Kidney epithelial cell (primary cell): ENCODE results near the gene BSDC1. TPM values are rescaled to one million over a fixed set of nuclear protein-coding genes. Genes with fewer than 3 reads are reported as not detected.
A peak's percentile ranks its signal among the peaks of the same experiment; 100 is the strongest.

ENCODE experiments used
- DNase-seq: peaks from one replicate; pipeline ENCODE4 v3.0.0-alpha.2; 2010; ENCODE audit warnings: low read depth
- H3K27me3 ChIP-seq: 2 replicates; pipeline ENCODE4 v1.6.0; 2011; ENCODE audit warnings: low read length; ENCODE audit not compliant: control insufficient read depth, insufficient read depth
- H3K36me3 ChIP-seq: 2 replicates; pipeline ENCODE4 v1.5.1; 2011; ENCODE audit warnings: low read length; ENCODE audit not compliant: control insufficient read depth, insufficient read depth
- H3K4me3 ChIP-seq: 2 replicates; pipeline ENCODE4 v1.5.1; 2011; ENCODE audit warnings: low read depth, mild to moderate bottlenecking, control low read depth, low read length
- total RNA-seq: library from RNA; depleted of rRNA; stranded (reverse); fragments of >200 nt; gene quantifications from 2 replicates; pipeline ENCODE4 v1.2.3, GENCODE V29; 2015
- TF ChIP-seq, protein P1 (sequence below): IDR thresholded peaks from 2 replicates; pipeline ENCODE4 v1.5.1; 2011; ENCODE audit warnings: mild to moderate bottlenecking, moderate library complexity, low read length, control low read depth, inconsistent platforms; ENCODE audit not compliant: insufficient read depth, poor library complexity, severe bottlenecking

The BSDC1 gene
- total RNA-seq, 1 donor from 2014 or later: 81.6 TPM

GRCh38 chr1:32339363-32339978 is 54.8 kb downstream of the BSDC1 start:
- Histone ChIP-seq H3K4me3 (no peak overlapping the region), H3K36me3 (no peaks in the 10 kb centered on the region), H3K27me3 (no peaks in the 10 kb centered on the region)
- TF ChIP-seq, protein P1, sequence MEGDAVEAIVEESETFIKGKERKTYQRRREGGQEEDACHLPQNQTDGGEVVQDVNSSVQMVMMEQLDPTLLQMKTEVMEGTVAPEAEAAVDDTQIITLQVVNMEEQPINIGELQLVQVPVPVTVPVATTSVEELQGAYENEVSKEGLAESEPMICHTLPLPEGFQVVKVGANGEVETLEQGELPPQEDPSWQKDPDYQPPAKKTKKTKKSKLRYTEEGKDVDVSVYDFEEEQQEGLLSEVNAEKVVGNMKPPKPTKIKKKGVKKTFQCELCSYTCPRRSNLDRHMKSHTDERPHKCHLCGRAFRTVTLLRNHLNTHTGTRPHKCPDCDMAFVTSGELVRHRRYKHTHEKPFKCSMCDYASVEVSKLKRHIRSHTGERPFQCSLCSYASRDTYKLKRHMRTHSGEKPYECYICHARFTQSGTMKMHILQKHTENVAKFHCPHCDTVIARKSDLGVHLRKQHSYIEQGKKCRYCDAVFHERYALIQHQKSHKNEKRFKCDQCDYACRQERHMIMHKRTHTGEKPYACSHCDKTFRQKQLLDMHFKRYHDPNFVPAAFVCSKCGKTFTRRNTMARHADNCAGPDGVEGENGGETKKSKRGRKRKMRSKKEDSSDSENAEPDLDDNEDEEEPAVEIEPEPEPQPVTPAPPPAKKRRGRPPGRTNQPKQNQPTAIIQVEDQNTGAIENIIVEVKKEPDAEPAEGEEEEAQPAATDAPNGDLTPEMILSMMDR: no peak
- DNase-seq: no peak

GRCh38 chr1:32338637-32339145 is 55.5 kb downstream of the BSDC1 start:
- H3K36me3 ChIP-seq: no peaks in the 10 kb centered on the region
- DNase-seq: no peak
- TF ChIP-seq, protein P1: no peak
- no peak overlapping the region for H3K4me3 ChIP-seq
- H3K27me3 ChIP-seq: no peaks in the 10 kb centered on the region

DNA sequence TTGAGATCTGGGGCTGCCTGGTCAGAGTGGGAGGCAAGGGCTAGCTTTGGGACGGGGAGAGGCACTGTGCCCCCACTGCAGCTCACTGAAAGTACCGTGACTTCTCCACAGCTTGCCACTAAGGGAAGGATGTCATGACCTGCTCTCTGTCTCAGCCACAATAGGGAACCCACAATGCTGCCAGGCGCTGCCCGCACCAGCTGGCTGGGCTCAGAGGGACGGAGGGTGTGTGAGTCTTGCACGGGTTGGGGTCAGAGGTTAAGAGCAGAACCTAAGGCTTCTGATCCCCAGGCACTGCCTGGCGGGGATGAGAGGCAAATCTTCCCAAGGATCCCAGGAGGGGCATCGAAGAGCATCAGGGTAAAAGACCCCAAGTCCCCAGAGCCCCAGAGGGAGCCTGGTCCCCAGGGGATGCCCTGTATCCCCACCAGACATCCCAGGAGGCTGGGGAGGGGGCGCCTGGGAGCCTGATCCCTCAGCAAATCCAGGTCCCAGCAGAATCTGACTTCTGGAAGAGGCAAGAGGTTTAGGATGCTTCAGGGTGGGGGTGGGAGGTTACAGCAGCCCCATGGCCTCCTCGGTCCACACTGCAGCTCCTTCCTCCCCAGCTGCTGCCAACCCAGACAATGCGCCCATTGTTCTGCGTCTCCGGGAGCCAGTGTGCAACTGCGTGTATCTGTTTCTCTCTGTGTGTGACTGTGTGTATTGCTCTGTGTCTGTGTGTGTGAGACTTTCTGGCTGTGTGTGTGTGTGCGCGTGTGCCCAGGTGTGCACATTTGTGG is 56.2 kb downstream of the BSDC1 start:
- no peaks in the 10 kb centered on the region for H3K27me3 ChIP-seq
- no peak for DNase-seq
- TF ChIP-seq, protein P1: no peak
- H3K4me3 ChIP-seq: no peak overlapping the region
- no peaks in the 10 kb centered on the region for H3K36me3 ChIP-seq

DNA sequence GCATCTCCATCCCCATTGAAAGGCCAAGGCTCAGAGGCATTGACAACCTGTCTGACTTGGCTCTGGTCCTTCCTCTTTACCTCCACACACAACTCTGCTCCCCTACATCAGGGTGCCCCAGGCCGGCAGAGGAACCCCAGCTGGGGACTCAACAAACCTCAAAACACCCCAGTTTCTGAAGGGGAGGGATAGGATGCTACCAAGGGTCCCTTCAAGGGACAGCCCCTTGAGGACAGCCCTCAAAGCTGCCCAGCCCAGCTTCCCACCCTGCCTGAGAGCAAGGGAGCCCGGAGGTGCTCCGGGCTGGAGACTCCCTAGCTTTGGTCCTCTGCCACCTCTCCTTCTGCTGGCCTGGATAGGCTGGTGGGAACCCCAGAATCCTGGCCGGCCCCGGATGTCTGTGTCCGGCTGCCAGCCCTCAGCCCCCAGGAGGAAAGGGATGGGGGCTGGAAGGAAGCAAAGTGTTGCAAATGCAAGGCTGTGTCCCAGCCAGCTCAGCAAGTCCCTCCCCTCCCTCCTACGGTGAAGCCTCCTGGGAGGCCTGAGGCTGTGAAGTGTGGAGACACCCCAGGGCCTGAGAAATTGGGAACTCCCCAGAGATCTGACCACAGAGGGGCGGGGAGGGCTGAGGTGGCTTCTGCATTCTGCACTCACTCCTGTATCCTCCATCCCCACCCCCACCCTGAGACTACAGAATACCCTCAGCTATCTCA is 57.1 kb downstream of the BSDC1 start:
- TF ChIP-seq, protein P1: no peak
- no peaks in the 10 kb centered on the region for H3K27me3 ChIP-seq
- H3K36me3 ChIP-seq: peaks cover 2% of the 10 kb centered on the region
- H3K4me3 ChIP-seq: no peak overlapping the region
- DNase-seq: no peak

GRCh38 chr1:32336591-32336932 is 57.7 kb downstream of the BSDC1 start:
- TF ChIP-seq, protein P1: no peak
- DNase-seq: no peak
- Histone ChIP-seq H3K27me3 (no peaks in the 10 kb centered on the region), H3K36me3 (peaks cover 2% of the 10 kb centered on the region), H3K4me3 (peak overlapping the region; percentile 85)
